ENCODE results near the gene TBCEL. TPM values are rescaled to one million over a fixed set of nuclear protein-coding genes. Genes with fewer than 3 reads are reported as not detected.

The TBCEL gene
- total RNA-seq, 1 experiment from 2014 or later = 23.6 TPM

GRCh38 chr11:120974965-120975364 lies 48.9 kb upstream of the TBCEL start:
- Mint-ChIP-seq H3K4me1 (ENCODE audit: low read depth, unreplicated experiment) (no peaks in the 10 kb centered on the region), H3K4me3 (ENCODE audit: unreplicated experiment) (no peak overlapping the region), H3K36me3 (ENCODE audit: insufficient read depth, unreplicated experiment) (no peaks in the 10 kb centered on the region), H3K9me3 (ENCODE audit: unreplicated experiment) (no peaks in the 10 kb centered on the region), H3K27me3 (ENCODE audit: insufficient read depth, unreplicated experiment) (peaks cover 49% of the 10 kb centered on the region), H3K27ac (ENCODE audit: unreplicated experiment) (no peak overlapping the region)
- ChIA-PET CTCF (interaction anchor here (1.3 kb wide), 1 partner anchor 11 kb away, joined by 7 read pairs; no protein-coding TSS in a partner anchor), POLR2A (no interaction called here)
- Histone ChIP-seq H3K4me3 (ENCODE audit: low read depth, low read length) (no peak overlapping the region), H3K27me3 (replicated peaks; ENCODE audit: control insufficient read depth, insufficient read depth, low read length) (peaks cover 3% of the 10 kb centered on the region; the same call in 1 of the 2 replicates), H3K36me3 (ENCODE audit: control insufficient read depth, insufficient read depth, low read length) (no peaks in the 10 kb centered on the region), H3K4me1 (no peaks in the 10 kb centered on the region), H3K9me3 (no peaks in the 10 kb centered on the region)
- DNase-seq = no peak
- TF ChIP-seq, protein P1, sequence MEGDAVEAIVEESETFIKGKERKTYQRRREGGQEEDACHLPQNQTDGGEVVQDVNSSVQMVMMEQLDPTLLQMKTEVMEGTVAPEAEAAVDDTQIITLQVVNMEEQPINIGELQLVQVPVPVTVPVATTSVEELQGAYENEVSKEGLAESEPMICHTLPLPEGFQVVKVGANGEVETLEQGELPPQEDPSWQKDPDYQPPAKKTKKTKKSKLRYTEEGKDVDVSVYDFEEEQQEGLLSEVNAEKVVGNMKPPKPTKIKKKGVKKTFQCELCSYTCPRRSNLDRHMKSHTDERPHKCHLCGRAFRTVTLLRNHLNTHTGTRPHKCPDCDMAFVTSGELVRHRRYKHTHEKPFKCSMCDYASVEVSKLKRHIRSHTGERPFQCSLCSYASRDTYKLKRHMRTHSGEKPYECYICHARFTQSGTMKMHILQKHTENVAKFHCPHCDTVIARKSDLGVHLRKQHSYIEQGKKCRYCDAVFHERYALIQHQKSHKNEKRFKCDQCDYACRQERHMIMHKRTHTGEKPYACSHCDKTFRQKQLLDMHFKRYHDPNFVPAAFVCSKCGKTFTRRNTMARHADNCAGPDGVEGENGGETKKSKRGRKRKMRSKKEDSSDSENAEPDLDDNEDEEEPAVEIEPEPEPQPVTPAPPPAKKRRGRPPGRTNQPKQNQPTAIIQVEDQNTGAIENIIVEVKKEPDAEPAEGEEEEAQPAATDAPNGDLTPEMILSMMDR (IDR thresholded peaks at IDR 0.05; ENCODE audit: insufficient read depth in 1 of 2, low read depth in 1 of 2, low read length in 1 of 2, severe bottlenecking in 1 of 2, unreplicated experiment in 1 of 2) = no peak
- BruUV-seq (replicated peaks) = no TSS peak
- intact Hi-C loops (cut with micrococcal nuclease; ENCODE audit: unreplicated experiment) = no loop called here

DNA sequence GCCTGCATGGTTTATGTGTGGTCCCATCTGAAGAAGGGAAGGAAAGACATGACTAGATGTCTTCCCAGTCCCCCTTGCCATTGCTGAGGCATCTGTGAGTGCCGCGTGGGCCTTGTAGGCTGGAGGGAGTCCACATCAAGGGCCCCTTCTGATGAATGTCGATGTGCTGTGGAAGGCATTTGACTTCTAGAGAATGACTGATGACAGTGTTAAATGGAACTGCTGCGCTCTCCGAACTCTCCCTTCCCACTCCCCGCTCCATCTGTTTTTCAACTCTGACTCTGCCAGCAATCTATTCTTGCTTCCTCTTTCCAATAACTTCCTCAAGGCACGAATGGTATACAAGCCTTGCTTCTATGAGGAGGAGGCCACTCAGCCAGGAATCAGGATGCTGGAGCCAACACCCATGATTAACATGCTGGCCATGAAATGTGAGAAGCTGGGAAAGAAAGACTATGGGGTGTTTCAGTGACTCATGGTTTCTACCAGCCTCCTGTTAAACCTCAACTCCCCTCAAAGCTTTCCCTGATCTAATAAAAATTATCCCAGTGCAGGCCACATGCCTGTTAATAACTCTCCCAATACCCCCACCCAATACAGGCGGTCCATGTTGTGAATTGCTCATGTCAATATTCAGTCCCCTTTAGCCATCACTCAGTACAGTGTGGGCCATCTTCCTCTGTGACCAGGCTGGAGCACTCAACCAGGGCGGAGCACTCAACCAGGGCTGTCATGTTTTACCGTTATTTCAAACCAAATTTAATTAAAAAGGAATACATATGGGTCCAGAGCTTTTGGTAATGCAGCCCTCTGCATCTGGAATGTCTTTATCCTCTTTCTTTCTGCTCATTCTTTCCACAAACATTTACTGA lies 46.4 kb upstream of the TBCEL start:
- intact Hi-C loops (cut with micrococcal nuclease; ENCODE audit: unreplicated experiment) = no loop called here
- H3K27me3 ChIP-seq (replicated peaks; ENCODE audit: control insufficient read depth, insufficient read depth, low read length) = peaks cover 3% of the 10 kb centered on the region; the same call in 1 of the 2 replicates
- no peaks in the 10 kb centered on the region for H3K36me3 Mint-ChIP-seq (ENCODE audit: insufficient read depth, unreplicated experiment)

DNA sequence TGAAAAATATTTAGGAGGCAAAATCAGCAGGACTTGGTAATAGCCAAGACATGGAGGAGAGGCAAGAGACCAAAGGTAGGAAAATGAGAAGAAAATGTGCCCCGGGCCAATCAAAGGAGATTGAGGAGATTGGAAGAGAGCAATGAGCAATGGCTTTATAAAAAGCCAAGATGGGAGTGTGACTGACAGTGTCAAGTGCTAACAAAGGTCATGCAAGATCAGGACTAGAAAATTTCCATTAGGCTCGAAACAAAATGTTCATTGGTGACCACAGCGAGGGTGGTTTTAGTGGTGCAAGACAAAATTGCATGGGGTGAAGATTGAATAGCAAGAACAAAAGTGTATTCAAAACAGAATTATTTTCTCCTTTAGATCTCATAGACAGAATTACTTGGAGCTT lies 45.2 kb upstream of the TBCEL start:
- POLR2A ChIA-PET = no interaction called here
- CTCF ChIA-PET = no interaction called here
- Histone ChIP-seq H3K27me3 (replicated peaks; ENCODE audit: control insufficient read depth, insufficient read depth, low read length) (peaks cover 3% of the 10 kb centered on the region; the same call in 1 of the 2 replicates), H3K4me3 (ENCODE audit: low read depth, low read length) (no peak overlapping the region), H3K9me3 (no peaks in the 10 kb centered on the region), H3K4me1 (no peaks in the 10 kb centered on the region), H3K36me3 (ENCODE audit: control insufficient read depth, insufficient read depth, low read length) (no peaks in the 10 kb centered on the region)
- Mint-ChIP-seq H3K9me3 (ENCODE audit: unreplicated experiment) (no peaks in the 10 kb centered on the region), H3K36me3 (ENCODE audit: insufficient read depth, unreplicated experiment) (no peaks in the 10 kb centered on the region), H3K4me3 (ENCODE audit: unreplicated experiment) (no peak overlapping the region), H3K27me3 (ENCODE audit: insufficient read depth, unreplicated experiment) (peaks cover 45% of the 10 kb centered on the region), H3K4me1 (ENCODE audit: low read depth, unreplicated experiment) (no peaks in the 10 kb centered on the region), H3K27ac (ENCODE audit: unreplicated experiment) (no peak overlapping the region)
- no TSS peak for BruUV-seq (replicated peaks)
- DNase-seq = no peak
- TF ChIP-seq, protein P1 (IDR thresholded peaks at IDR 0.05; ENCODE audit: insufficient read depth in 1 of 2, low read depth in 1 of 2, low read length in 1 of 2, severe bottlenecking in 1 of 2, unreplicated experiment in 1 of 2) = no peak
- intact Hi-C loops (cut with micrococcal nuclease; ENCODE audit: unreplicated experiment) = no loop called here

More for the DNA sequence above, 46.4 kb upstream of the TBCEL start:
- H3K9me3 ChIP-seq = no peaks in the 10 kb centered on the region
- Mint-ChIP-seq H3K4me1 (ENCODE audit: low read depth, unreplicated experiment) (no peaks in the 10 kb centered on the region), H3K9me3 (ENCODE audit: unreplicated experiment) (no peaks in the 10 kb centered on the region), H3K4me3 (ENCODE audit: unreplicated experiment) (no peak overlapping the region), H3K27me3 (ENCODE audit: insufficient read depth, unreplicated experiment) (peaks cover 37% of the 10 kb centered on the region), H3K27ac (ENCODE audit: unreplicated experiment) (no peak overlapping the region)
- POLR2A ChIA-PET = no interaction called here
- H3K36me3 ChIP-seq (ENCODE audit: control insufficient read depth, insufficient read depth, low read length) = no peaks in the 10 kb centered on the region
- H3K4me1 ChIP-seq = no peaks in the 10 kb centered on the region
- no peak overlapping the region for H3K4me3 ChIP-seq (ENCODE audit: low read depth, low read length)
- TF ChIP-seq, protein P1 (IDR thresholded peaks at IDR 0.05; ENCODE audit: insufficient read depth in 1 of 2, low read depth in 1 of 2, low read length in 1 of 2, severe bottlenecking in 1 of 2, unreplicated experiment in 1 of 2) = no peak
- CTCF ChIA-PET = no interaction called here
- no TSS peak for BruUV-seq (replicated peaks)
- no peak for DNase-seq

All from Caco-2 (cell line).